Stimulated activated CD4-positive, alpha-beta T cell treated with anti-CD3 and anti-CD28 coated beads, TNF-alpha, amount 100 ng/mL, for 1 hour (primary cell): ENCODE results near the gene HTT.
A peak's percentile ranks its signal among the peaks of the same experiment; 100 is the strongest.

Experiments
- DNase-seq, 3 donors: peaks; one replicate each; pipeline ENCODE4 v3.0.0-alpha.2; 2020; ENCODE audit warnings: low read depth in 3 of 3, low spot score in 1 of 3

Gene HTT

DNA sequence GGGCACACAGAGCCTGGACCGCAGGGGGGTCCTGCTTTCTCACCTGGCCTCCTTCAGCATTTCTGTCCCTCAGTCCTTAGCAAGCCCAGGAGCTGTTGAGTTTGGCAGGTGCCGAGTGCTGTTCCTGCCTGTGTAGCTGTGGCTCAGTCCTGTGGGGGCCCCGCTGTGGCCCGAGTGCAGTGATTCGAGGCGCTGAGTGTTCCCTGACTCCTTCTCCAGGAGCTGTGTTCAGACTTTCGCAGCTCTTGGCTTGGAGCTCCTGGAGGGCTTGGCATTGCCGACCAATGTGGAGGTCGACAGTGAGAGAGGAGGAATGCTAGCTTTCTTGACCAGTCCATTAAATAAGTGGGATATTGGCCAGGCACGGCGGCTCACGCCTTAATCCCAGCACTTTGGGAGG is 124.4 kb downstream of the HTT start:
- DNase-seq: no peak

DNA sequence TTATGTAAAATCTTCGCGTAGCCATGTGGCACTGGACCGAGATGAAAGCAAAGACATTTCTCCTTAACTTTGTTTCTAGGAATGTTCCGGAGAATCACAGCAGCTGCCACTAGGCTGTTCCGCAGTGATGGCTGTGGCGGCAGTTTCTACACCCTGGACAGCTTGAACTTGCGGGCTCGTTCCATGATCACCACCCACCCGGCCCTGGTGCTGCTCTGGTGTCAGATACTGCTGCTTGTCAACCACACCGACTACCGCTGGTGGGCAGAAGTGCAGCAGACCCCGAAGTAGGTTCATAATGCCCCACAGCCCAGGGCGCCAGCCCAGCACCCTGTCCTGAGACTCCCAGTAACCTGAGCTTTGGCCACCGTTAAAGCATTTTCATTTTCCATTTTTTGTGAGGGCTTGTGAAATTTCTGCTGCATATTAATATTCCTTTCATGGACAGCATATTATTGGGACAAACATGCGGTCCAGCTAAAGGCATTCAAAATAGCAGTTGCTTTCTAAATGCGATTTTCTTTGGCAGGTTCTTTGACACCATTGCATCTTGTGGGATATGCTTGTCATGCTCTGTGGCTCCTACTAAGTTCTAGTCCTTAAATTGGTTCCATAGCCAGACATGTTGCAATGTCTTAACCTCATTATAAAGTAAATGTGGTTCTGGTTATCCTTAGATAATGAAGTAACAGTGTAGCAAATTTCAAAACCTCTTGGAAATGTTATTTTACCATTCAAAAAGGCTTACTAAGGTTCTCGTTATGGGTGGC is 125.4 kb downstream of the HTT start:
- no peak for DNase-seq

DNA sequence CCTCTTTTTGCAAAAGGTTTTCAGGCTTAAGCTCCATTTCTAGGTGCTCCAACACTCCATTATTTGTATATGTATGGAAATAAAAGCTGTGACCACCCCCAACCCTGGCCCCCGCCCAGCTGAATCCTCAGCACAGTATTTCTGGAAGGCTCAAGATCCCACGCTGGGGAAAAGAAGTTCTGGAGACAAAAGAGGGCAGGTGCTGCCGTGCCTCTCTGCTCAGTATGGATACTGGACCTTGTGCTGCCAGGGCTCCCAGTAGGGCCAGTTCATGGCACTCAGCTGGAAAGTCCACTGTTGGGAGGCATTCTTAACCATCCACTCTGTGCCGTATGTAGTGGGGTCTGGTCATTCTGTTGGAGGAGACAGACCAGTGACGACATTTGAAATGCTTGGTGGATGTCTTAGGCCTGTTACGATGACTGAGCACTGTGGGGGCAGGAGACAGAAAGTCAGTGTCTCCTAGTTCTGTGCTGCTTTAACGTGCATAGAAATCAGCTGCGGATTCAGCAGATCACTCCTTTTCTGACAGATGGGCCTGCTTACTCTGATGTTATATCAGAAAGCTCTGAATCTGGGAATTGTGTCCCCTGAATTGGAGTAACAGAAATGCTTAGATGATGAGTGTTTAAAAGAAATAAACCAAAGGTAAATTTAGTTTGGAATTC is 126.1 kb downstream of the HTT start:
- no peak for DNase-seq

DNA sequence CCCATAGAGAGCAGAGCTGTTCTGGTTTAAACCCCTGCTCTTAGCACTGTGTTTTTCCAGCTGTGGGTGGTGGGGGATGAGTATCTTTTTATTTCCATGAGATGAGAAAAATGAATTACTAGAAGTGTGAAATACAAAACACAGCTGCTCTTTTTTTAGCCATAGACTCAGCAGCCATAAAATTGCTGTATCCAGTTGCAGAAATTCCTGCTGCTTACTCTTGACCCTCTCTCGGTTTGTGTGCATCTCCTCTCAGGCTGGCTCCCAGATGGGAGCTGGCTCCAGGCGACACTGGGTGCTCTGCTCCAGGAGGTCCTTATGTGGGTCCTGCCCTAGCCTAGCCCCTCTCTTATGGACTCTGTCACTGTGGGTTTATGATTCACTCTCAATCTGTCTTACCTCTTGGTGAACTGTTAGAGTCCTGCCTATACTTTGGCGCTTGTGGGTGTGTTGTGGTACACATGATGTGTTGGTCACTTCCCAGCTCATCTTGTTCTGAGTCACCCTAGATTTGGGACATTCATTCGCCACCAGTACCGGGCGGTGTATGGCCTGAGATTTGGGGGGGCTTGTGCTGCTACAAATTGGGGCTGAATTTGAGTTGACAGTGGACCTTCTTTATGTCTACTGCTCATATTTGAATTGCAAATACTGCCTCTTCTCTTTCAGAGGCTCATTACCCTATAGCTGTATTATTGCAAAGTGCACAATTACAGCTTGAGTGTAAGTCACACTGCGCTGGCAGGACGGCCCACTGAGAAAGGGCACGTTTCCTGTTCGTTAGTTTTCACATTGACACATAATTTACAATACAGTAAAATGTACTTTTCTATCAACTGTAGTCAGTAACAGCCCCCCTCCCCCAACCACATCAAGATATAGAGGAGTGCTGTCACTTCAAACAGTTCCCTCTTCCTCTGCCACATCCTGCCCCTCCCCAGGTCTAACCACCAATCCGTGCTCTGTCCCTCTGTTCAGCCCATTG is 127.5 kb downstream of the HTT start:
- peak; percentile 18 to 38 (median 34) for DNase-seq

DNA sequence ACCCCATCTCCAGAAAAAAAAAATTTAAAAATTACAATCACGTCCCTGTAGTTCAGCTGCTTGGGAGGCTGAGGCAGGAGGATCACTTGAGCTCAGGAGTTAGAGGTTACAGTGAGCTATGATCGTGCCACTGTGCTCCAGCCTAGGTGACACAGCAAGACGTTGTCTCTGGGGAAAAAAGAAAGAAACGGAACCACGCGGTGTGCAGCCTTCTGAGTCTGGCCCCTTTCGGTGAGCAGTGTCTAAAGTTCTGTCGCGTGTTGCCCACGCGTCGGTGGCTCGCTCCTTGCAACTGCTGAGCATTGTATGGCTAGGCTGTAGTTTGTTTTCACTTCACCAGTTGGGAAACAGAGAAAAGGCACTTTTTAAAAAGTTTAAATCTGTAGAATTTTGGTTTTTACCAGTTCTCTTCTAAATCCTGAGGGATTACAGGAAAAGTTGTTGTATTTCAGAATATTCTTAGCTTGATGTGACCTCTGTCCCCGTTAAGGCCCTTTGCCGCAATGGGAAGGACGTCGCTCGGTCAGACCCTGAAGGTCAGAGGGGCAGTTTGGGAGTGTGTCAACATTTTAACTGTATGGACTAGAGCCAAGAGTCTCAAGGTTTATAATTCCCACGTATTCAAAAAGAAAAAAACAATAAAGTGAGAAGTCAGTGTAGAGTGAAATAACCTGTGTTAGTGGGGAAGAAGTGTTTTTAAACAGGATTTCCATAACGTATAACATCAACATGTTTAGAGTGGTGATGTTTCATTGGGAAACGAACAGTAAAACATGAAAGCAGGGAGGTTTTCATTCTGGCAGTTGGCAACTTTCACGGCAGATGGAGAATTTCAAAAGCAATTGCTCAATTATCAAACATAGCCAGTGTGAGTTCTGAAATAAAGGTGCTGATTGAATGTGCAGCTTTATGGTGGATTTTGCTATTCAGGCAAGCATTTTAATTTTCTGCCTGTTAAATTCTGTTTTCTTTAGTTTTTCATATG is 128.6 kb downstream of the HTT start:
- peak in 1 of 3 donors; percentile 11 for DNase-seq

DNA sequence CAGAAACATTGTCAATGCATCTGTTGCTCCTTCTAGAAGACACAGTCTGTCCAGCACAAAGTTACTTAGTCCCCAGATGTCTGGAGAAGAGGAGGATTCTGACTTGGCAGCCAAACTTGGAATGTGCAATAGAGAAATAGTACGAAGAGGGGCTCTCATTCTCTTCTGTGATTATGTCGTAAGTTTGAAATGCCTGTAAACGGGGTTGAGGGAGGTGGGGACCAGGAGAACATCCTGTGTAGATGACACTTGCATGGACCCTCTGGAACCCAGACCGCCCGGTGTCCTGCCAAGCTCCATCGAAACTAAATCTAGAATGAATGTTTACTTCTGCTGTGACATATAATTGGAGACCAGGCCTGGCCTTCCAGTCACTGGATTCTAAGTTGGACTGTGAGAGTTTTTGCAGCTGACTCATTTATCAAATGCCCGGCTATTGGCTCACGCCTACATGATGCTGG is 129.5 kb downstream of the HTT start:
- no peak for DNase-seq

DNA sequence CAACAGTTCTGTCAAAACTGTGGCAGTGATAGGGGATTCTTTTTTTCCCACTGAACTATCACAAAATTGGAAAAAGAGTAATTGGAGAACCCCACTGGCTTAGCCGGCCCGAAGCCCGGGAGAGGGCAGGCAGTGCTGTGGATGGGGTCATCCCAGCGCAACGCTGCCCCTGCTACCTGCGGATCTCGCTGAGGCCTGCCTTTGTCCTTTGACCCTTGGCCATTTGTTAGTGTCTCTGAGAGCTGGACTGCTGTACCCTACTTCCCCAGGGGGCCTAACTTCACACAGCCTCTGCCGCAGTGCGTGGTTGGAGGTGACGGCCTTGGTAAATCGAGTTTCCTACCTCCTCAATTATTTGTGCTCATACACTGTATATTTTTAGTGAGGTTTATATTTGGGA is 131.5 kb downstream of the HTT start:
- no peak for DNase-seq

DNA sequence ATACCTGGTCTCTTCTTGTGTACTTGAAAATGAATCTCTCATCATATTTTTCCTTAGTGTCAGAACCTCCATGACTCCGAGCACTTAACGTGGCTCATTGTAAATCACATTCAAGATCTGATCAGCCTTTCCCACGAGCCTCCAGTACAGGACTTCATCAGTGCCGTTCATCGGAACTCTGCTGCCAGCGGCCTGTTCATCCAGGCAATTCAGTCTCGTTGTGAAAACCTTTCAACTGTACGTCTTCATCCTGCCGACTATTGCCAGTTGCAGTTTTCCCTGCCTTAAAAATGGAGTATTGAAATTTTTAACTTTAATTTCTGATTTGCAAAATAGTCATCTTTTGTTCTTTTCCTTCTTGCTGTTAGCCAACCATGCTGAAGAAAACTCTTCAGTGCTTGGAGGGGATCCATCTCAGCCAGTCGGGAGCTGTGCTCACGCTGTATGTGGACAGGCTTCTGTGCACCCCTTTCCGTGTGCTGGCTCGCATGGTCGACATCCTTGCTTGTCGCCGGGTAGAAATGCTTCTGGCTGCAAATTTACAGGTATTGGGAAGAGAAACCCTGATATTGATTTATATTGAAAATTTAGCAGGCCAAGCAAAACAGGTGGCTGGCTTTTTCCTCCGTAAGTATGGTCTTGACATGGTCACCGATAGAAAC is 132.1 kb downstream of the HTT start:
- no peak for DNase-seq

DNA sequence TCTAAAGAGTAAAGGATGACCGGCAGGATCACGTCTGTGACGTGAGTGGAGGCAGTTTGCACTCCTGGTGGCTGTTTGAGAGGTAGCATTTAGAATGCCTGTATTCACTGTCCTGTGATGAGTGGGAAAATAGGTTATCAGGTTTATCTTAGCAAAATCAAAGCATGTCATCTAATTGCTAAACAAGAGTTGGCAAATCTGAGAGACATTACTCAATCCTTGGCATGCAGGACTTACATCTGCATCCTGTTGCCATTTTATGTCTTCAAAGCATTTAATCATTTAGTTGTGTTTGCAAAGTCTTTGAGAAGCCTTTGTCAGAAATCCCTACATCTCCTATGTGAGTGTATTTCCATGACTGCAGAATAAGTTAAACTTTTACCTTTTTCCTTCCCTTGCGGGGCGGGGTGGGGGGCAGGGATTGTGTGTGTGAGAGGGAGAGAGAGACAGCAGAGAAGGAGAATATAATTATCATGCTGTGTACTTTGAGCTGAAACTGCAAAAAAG is 133.1 kb downstream of the HTT start:
- DNase-seq: no peak

DNA sequence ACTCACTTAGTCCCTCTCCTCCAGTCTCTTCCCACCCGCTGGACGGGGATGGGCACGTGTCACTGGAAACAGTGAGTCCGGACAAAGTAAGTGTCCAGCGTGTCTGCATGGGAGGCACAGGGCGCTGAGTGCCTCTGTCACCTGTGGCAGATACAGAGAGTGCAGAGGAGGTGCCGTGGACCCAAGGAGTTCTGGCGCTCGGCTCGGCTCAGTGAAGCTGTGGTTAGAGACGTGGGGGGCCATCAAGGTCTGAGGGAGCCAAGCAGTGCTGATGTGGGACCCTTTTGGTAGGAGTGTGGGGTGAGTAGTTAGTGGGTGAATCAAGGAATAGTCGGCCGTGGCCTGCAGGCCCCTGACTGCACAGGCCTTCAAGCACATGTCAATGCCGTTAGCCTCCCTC is 134.3 kb downstream of the HTT start:
- no peak for DNase-seq

DNA sequence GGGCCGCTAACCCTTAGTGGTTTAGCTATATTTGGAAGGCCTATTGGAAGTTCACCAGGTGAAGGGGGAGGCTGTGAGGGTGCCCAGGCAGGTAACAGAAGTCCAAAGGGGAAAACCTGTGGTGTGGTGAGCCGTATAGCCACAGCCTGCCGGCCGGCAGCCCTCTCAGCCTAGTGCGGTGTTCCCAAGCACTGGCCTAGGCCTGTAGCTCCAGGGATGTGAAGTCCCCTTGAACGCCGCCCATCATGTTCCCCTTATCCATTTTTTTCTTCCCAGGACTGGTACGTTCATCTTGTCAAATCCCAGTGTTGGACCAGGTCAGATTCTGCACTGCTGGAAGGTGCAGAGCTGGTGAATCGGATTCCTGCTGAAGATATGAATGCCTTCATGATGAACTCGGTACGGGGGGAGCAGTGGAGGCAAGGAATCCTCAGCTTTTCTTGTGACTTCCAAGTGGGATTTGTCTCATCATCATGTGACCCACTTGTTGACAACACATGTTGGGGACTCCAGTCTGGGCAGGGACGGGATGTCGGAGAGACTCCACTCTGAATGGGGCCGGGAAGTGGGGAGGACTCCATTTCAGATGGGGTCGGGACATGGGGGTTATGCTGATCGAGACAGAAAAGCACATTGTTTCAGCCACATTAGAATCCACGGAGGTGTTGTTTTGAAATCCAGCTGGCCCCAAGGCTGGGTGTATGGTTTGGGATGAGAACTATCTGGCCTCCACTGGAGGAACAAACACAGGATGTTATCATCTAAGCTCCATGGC is 135.3 kb downstream of the HTT start:
- no peak for DNase-seq

DNA sequence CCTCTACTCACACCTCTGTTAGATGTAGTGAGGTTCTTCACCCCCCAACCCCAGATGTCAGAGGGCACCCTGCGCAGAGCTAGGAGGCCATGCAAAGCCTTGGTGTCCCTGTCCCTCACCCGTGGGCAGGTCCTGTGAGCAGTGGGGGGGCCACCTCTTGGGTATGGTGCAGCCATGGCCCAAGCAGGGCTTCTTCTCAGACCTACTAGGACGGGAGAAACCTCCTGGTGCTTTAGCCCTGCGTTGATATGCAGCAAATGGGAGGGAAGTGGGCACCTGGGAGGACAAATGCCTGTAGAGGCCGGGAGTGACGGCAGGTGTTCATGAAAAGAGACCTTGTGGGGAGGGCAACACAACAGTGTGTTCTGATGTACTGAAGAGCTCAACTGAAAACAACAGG is 136.0 kb downstream of the HTT start:
- DNase-seq: no peak

DNA sequence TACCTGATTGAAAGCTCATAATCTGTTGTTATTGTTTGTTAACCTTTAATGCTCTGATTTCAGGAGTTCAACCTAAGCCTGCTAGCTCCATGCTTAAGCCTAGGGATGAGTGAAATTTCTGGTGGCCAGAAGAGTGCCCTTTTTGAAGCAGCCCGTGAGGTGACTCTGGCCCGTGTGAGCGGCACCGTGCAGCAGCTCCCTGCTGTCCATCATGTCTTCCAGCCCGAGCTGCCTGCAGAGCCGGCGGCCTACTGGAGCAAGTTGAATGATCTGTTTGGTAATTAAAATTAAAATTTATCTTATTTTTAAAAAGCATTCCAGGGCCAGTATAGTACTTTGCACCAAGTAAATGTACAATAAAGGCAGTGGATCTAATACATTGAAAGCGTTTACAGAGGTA is 137.4 kb downstream of the HTT start:
- no peak for DNase-seq

DNA sequence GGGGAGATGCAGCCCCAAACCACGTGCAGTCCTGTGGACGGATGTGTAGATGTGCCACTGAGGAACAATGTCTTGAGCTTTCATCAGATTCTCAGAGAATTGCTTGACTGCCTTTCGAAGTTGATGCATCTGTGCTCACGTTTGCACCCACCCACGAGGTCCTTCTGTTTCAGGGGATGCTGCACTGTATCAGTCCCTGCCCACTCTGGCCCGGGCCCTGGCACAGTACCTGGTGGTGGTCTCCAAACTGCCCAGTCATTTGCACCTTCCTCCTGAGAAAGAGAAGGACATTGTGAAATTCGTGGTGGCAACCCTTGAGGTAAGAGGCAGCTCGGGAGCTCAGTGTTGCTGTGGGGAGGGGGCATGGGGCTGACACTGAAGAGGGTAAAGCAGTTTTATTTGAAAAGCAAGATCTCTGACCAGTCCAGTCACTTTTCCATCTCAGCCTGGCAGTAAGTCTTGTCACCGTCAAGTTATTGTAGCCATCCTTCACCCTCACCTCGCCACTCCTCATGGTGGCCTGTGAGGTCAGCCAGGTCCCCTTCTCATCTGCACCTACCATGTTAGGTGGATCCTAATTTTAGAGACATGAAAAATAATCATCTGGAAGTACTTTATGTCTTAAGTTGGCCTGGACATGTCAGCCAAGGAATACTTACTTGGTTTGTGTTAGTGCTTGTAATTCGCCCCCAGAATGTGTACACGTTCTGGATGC is 138.1 kb downstream of the HTT start:
- DNase-seq: no peak

DNA sequence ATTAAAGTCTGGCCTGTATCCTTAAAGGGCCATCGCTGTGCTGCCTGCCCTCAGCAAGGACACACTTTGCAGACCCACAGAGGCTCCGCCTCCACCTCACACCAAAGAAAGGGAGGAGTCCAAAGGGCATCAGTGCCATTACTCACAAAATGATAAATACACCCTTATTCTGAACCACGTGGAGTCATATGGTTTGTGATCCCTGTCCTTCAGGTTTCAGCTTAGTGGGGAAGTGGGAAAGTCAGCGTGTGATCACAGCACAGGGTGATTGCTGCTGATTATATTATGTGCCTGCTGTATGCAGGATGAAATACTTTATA is 138.6 kb downstream of the HTT start:
- DNase-seq: no peak

DNA sequence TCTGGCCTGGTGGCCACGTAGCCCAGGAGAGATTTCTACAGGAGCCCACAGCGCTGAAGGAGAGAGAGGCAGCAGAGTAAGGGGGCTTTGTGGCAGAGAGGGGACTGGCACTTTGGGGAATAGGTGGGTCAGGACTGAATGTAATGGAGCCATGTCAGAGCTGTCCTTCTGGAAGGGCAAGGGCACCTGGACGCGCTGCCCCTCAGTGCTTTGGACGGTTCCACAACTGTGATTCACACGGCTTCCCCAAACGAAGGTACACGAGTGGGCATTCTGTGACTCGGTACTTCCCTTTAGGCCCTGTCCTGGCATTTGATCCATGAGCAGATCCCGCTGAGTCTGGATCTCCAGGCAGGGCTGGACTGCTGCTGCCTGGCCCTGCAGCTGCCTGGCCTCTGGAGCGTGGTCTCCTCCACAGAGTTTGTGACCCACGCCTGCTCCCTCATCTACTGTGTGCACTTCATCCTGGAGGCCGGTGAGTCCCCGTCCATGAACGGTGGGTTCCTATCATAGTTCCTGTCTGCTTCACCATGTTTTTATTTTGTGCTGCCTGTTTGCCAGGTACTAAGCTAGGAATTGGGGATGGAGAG is 139.3 kb downstream of the HTT start:
- DNase-seq: no peak

DNA sequence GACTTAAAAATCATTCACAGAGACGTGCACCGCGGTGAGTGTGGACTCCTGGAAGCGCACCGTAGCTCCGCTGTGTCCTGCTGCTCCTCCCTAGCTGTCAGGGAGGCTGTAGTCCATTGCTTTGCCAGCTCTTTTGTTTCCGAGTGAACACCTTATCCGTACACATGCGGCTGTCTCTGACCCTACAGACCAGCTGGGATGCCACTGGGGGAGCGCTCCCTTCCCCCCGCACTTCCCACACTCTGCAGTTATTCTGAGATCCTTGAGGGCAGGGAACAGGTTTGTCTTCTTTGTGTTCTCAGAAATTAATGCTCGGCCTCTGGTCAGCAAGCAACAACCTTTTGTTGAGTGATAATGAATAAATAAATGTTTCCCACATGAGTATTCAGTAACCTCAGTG is 140.8 kb downstream of the HTT start:
- no peak for DNase-seq

DNA sequence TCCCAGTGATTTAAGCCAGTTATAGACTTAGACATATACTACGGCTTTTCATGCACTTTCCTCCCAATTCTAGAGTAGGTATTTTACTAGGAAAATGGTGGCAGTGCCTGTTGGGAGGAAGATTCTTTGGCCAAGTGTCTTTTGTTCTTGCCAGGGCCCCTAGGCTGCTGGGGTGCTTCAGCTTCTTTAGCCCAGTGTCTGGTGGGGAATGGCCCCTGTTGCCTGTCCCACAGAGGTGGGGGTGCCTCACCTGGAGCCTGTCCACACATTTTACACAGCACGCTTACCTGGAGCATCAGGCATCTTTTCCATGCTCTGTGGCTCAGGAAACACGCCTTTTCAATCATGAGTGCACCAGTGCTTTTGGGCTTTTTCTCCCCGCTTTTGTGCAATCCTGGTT is 141.3 kb downstream of the HTT start:
- DNase-seq: no peak
